Left hindlimb (tissue), 1 donor: Measurements from ENCODE around the gene CNN2.
A peak's percentile ranks its signal among the peaks of the same experiment; 100 is the strongest.

Experiments
- DNase-seq: peaks from one replicate; pipeline ENCODE4 v3.0.0-alpha.2; 2018

The CNN2 gene

GRCh38 chr19:996051-996838, 30.2 kb upstream of the CNN2 start:
- no peak for DNase-seq

- DNase-seq, result no peak
Observed at GRCh38 chr19:998064-998463, 28.3 kb upstream of the CNN2 start.

- DNase-seq, result no peak
Observed at GRCh38 chr19:999379-999719, 27.1 kb upstream of the CNN2 start.

- peak; percentile 59 for DNase-seq
Observed at GRCh38 chr19:1000095-1000494, 26.3 kb upstream of the CNN2 start, which contains the start of gene GRIN3B. Gene GRIN3B (plus strand): TSS chr19:1000419. CDS start chr19:1000438, 19 bp downstream.

- peak; percentile 34 for DNase-seq
Observed at GRCh38 chr19:1000591-1001537, 25.5 kb upstream of the CNN2 start.

GRCh38 chr19:1001538-1002166, 24.8 kb upstream of the CNN2 start:
- peak; percentile 59 for DNase-seq

GRCh38 chr19:1002600-1002999, 23.8 kb upstream of the CNN2 start:
- no peak for DNase-seq

- no peak for DNase-seq
Observed at GRCh38 chr19:1003283-1003682, 23.1 kb upstream of the CNN2 start.

GRCh38 chr19:1004204-1004802, 22.1 kb upstream of the CNN2 start:
- no peak for DNase-seq

- DNase-seq, result no peak
Observed at GRCh38 chr19:1004803-1005664, 21.4 kb upstream of the CNN2 start.

- no peak for DNase-seq
Observed at GRCh38 chr19:1006711-1007398, 19.6 kb upstream of the CNN2 start.

GRCh38 chr19:1007399-1008251, 18.8 kb upstream of the CNN2 start:
- no peak for DNase-seq

GRCh38 chr19:1008268-1009040, 18.0 kb upstream of the CNN2 start:
- no peak for DNase-seq

GRCh38 chr19:1009041-1009980, 17.1 kb upstream of the CNN2 start:
- no peak for DNase-seq

- DNase-seq, result no peak
Observed at GRCh38 chr19:1009981-1010538, 16.3 kb upstream of the CNN2 start.

- DNase-seq, result no peak
Observed at GRCh38 chr19:1010586-1011510, 15.6 kb upstream of the CNN2 start.

GRCh38 chr19:1011831-1012333, 14.5 kb upstream of the CNN2 start:
- no peak for DNase-seq
